Left lung (tissue), 10 donors: Measurements from ENCODE around the gene NR2C2AP. TPM values are rescaled to one million over a fixed set of nuclear protein-coding genes. Genes with fewer than 3 reads are reported as not detected.

Experiments
- ATAC-seq: fragments of 200-7000 bp; cut with Tn5 transposase; one replicate; pipeline ENCODE4 v1.9.1; 2020; ENCODE audit warnings: moderate library complexity
- DNase-seq, 4 donors: peaks; one replicate each; pipeline ENCODE4 v3.0.0-alpha.2; 2013 to 2020
- H3K27ac ChIP-seq, 2 donors: fragments of 200-600 bp; sonication (generic) in 1 of 2; one replicate each; pipeline versions ENCODE4 v1.5.0 to v1.8.0; 2020 to 2021
- H3K27me3 ChIP-seq, 2 donors: fragments of 200-600 bp; sonication (generic) in 1 of 2; one replicate each; pipeline versions ENCODE4 v1.5.0 to v1.8.0; 2020 to 2021
- H3K36me3 ChIP-seq, 2 donors: fragments of 200-600 bp; sonication (generic) in 1 of 2; one replicate each; pipeline versions ENCODE4 v1.5.0 to v1.8.0; 2020 to 2021
- H3K4me1 ChIP-seq, 2 donors: fragments of 200-600 bp; one replicate each; pipeline ENCODE4 v1.8.0; 2021
- H3K4me3 ChIP-seq, 2 donors: fragments of 200-600 bp; sonication (generic) in 1 of 2; one replicate each; pipeline versions ENCODE4 v1.5.0 to v1.8.0; 2020 to 2021; ENCODE audit warnings: mild to moderate bottlenecking in 1 of 2
- H3K9me3 ChIP-seq, 2 donors: fragments of 200-600 bp; sonication (generic) in 1 of 2; one replicate each; pipeline versions ENCODE4 v1.5.0 to v1.8.0; 2020 to 2021
- intact Hi-C, 2 donors: fragments of 100-400 bp; cut with DNase I; formaldehyde crosslinking; loops; one replicate each; pipeline versions ENCODE4 v1.11.2 to v1.14.2; 2022
- polyA plus RNA-seq, 6 donors: library from polyadenylated mRNA; unstranded; fragments of 120-200 nt; gene quantifications; one replicate each; pipeline ENCODE4 v1.2.1, GENCODE V29; 2013; ENCODE audit not compliant: insufficient read length in 6 of 6
- total RNA-seq, 2 donors: library from RNA; stranded (reverse); fragmentation: NEBNext Ultra II Directional; extraction: Animal tissue kit (Norgen Biotek cat#: 25700); gene quantifications; one replicate each; pipeline ENCODE4 v1.2.1, GENCODE V29; 2021
- TF ChIP-seq, protein P1 (sequence below), 2 donors: fragments of 200-600 bp; sonication (generic) in 1 of 2; IDR thresholded peaks; one replicate each; pipeline versions ENCODE4 v1.5.0 to v1.8.0; 2021; ENCODE audit warnings: antibody characterized with exemption in 2 of 2
- donor health status: DM: no; HTN: yes; CAD: no.
- donor health status: DM: no; HTN: no; CAD: no.

Gene NR2C2AP
- total and polyA plus RNA-seq, 8 donors, result 10.4 to 22.3 (median 11.9) TPM

DNA sequence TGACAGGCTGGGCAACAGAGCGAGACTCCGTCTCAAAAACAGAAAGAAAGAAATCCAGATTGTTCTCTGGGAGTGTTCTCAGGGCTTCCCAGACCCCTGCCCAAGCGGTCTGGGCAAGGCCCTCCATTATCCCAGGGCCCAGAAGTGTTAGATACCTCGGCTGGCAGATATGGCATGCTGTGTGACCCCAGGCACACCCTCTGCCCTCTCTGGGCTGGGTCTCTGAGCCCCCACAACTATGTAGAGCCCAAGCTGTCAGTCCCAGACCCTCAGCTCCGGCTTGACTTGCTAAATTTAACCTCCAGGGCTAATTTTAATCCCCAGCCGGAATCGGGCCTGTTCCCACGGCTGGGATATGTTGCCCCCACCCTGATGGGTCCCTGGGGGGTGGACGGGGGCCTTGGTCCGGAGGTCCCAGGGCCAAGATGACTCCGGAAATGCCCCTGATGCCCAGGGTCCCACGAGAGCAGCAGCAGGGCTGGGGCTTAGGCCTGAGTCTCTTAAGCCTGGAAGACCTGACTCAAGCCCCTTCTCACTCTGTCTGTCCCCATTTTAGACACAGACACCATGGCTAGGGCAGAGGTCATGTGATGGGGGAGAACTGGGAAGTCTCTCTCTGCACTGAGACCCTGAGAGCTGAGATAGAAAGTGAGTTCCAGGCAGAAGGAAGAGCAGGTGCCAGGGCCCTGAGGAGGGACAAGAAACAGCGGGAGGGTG lies 50.4 kb downstream of the NR2C2AP start:
- no peaks in the 10 kb centered on the region for H3K9me3 ChIP-seq
- intact Hi-C loops, result no loop called here
- H3K27ac ChIP-seq, result no peak overlapping the region
- H3K4me3 ChIP-seq, result no peak overlapping the region
- peaks cover 0 to 29% of the 10 kb centered on the region in 2 donors for H3K36me3 ChIP-seq
- H3K4me1 ChIP-seq, result no peaks in the 10 kb centered on the region
- TF ChIP-seq, protein P1, sequence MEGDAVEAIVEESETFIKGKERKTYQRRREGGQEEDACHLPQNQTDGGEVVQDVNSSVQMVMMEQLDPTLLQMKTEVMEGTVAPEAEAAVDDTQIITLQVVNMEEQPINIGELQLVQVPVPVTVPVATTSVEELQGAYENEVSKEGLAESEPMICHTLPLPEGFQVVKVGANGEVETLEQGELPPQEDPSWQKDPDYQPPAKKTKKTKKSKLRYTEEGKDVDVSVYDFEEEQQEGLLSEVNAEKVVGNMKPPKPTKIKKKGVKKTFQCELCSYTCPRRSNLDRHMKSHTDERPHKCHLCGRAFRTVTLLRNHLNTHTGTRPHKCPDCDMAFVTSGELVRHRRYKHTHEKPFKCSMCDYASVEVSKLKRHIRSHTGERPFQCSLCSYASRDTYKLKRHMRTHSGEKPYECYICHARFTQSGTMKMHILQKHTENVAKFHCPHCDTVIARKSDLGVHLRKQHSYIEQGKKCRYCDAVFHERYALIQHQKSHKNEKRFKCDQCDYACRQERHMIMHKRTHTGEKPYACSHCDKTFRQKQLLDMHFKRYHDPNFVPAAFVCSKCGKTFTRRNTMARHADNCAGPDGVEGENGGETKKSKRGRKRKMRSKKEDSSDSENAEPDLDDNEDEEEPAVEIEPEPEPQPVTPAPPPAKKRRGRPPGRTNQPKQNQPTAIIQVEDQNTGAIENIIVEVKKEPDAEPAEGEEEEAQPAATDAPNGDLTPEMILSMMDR (IDR thresholded peaks at IDR 0.05), result no peak
- no peak for ATAC-seq
- DNase-seq, result no peak
- no peaks in the 10 kb centered on the region for H3K27me3 ChIP-seq

DNA sequence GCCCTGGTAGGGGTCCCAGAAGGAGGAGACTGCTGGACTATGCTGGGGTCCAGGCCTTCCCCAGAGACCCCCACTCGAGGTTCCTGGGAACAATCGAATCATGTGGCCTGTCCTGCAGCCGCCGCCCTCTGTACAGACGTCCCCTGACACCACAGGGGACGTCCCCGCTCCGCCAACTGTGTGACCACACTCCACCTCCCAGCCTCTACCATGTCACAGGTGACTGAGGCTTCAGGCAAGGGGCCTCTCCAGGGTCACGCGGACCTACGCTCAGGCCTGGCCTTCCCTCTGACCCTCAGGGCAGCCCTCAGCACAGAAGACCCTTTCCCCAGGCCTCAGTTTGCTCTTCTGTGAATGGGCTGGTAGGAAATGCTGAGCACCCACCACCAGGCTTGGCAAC lies 51.8 kb downstream of the NR2C2AP start:
- Histone ChIP-seq H3K9me3 (no peaks in the 10 kb centered on the region), H3K36me3 (peaks cover 0 to 37% of the 10 kb centered on the region in 2 donors), H3K27me3 (no peaks in the 10 kb centered on the region), H3K4me3 (no peak overlapping the region), H3K27ac (no peak overlapping the region), H3K4me1 (no peaks in the 10 kb centered on the region)
- TF ChIP-seq, protein P1 (IDR thresholded peaks at IDR 0.05), result no peak
- DNase-seq (no peak), ATAC-seq (no peak)
- intact Hi-C loops, result no loop called here

Other genes starting within 250 kb of the NR2C2AP start
- 10 to 100 TPM; 64.2 to 80.3 TPM for gene SUGP2, start 169.9 kb downstream of the NR2C2AP start, total RNA-seq
- gene SUGP2, start 169.9 kb downstream of the NR2C2AP start, polyA plus RNA-seq, result 100 to 1,000 TPM in 5 of 6 donors, 10 to 100 TPM in 1; 94.1 to 139 (median 108) TPM
- 10 to 100 TPM; 23.7 to 37.9 TPM for gene ARMC6, start 169.8 kb downstream of the NR2C2AP start, total RNA-seq
- 10 to 100 TPM; 30.6 to 36.8 (median 34.0) TPM for gene ARMC6, start 169.8 kb downstream of the NR2C2AP start, polyA plus RNA-seq
- gene SLC25A42, start 139.4 kb downstream of the NR2C2AP start, total RNA-seq, result 10 to 100 TPM in 1 of 2 donors, 1 to 10 TPM in 1; 7.6 to 12.4 TPM
- gene SLC25A42, start 139.4 kb downstream of the NR2C2AP start, polyA plus RNA-seq, result 10 to 100 TPM; 10.8 to 16.6 (median 13.5) TPM
- 10 to 100 TPM; 25.6 to 27.8 TPM for gene TMEM161A, start 64.9 kb downstream of the NR2C2AP start, total RNA-seq
- gene TMEM161A, start 64.9 kb downstream of the NR2C2AP start, polyA plus RNA-seq, result 10 to 100 TPM; 22.3 to 28.0 (median 25.0) TPM
- gene MEF2B, start 33.2 kb downstream of the NR2C2AP start, total RNA-seq, result 1 to 10 TPM; 1.1 to 2.3 TPM
- 1 to 10 TPM; 1.8 to 3.7 (median 2.1) TPM for gene MEF2B, start 33.2 kb downstream of the NR2C2AP start, polyA plus RNA-seq
- 10 to 100 TPM; 23.4 to 39.1 TPM for gene BORCS8, start 11.3 kb downstream of the NR2C2AP start, total RNA-seq
- gene BORCS8, start 11.3 kb downstream of the NR2C2AP start, polyA plus RNA-seq, result 10 to 100 TPM; 16.4 to 19.1 (median 17.8) TPM
- gene RFXANK, start 11.2 kb downstream of the NR2C2AP start, total RNA-seq, result 10 to 100 TPM; 74.6 to 82.8 TPM
- 10 to 100 TPM; 61.6 to 78.3 (median 72.6) TPM for gene RFXANK, start 11.2 kb downstream of the NR2C2AP start, polyA plus RNA-seq
- not detected for gene NCAN, start 8.5 kb upstream of the NR2C2AP start, total RNA-seq
- gene NCAN, start 8.5 kb upstream of the NR2C2AP start, polyA plus RNA-seq, result under 1 TPM; 0.03 to 0.14 (median 0.09) TPM
- gene TM6SF2, start 69.9 kb upstream of the NR2C2AP start, total RNA-seq, result under 1 TPM; 0.55 to 0.65 TPM
- gene TM6SF2, start 69.9 kb upstream of the NR2C2AP start, polyA plus RNA-seq, result 1 to 10 TPM; 5.7 to 8.6 (median 6.3) TPM
- 10 to 100 TPM; 35.6 to 37.7 TPM for gene SUGP1, start 117.1 kb upstream of the NR2C2AP start, total RNA-seq
- 10 to 100 TPM; 39.9 to 52.4 (median 49.1) TPM for gene SUGP1, start 117.1 kb upstream of the NR2C2AP start, polyA plus RNA-seq
- 10 to 100 TPM; 46.7 to 50.8 TPM for gene MAU2, start 117.4 kb upstream of the NR2C2AP start, total RNA-seq
- 10 to 100 TPM; 56.8 to 80.3 (median 72.6) TPM for gene MAU2, start 117.4 kb upstream of the NR2C2AP start, polyA plus RNA-seq
- gene GATAD2A, start 202.3 kb upstream of the NR2C2AP start, total RNA-seq, result 10 to 100 TPM; 66.3 to 97.3 TPM
- 10 to 100 TPM; 39.3 to 61.1 (median 46.9) TPM for gene GATAD2A, start 202.3 kb upstream of the NR2C2AP start, polyA plus RNA-seq